GM21737 (cell line): ENCODE results near the gene UBQLN4.
"Not testable (repeated sequence)": the region's sequence is repeated elsewhere in the genome, so short reads cannot be mapped to it uniquely, and the experiment has no call there.

Experiments
- ATAC-seq: cut with Tn5 transposase; IDR thresholded peaks from one replicate; pipeline ENCODE4 v1.9.1; 2021; ENCODE audit warnings: mild to moderate bottlenecking, moderate library complexity; ENCODE audit not compliant: unreplicated experiment

The UBQLN4 gene

GRCh38 chr1:156081180-156081916, 27.8 kb upstream of the UBQLN4 start:
- no peak for ATAC-seq

GRCh38 chr1:156080863-156081179, 27.2 kb upstream of the UBQLN4 start:
- no peak for ATAC-seq

GRCh38 chr1:156080241-156080862, 26.8 kb upstream of the UBQLN4 start:
- no peak for ATAC-seq

- ATAC-seq: no peak
These were observed 26.2 kb upstream of the UBQLN4 start for GRCh38 chr1:156079762-156080161.

GRCh38 chr1:156078728-156079127, 25.1 kb upstream of the UBQLN4 start:
- no peak for ATAC-seq

GRCh38 chr1:156077430-156077760, 23.8 kb upstream of the UBQLN4 start:
- ATAC-seq: no peak

GRCh38 chr1:156076609-156077429, 23.2 kb upstream of the UBQLN4 start:
- ATAC-seq: no peak

GRCh38 chr1:156075775-156076204, 22.2 kb upstream of the UBQLN4 start:
- ATAC-seq: no peak

- no peak for ATAC-seq
These were observed 21.6 kb upstream of the UBQLN4 start for GRCh38 chr1:156075162-156075561.

GRCh38 chr1:156074661-156075060, 21.1 kb upstream of the UBQLN4 start:
- no peak for ATAC-seq

GRCh38 chr1:156073740-156074139, 20.1 kb upstream of the UBQLN4 start:
- ATAC-seq: no peak

GRCh38 chr1:156073110-156073687, 19.6 kb upstream of the UBQLN4 start:
- no peak for ATAC-seq

- no peak for ATAC-seq
These were observed 18.7 kb upstream of the UBQLN4 start for GRCh38 chr1:156072251-156072650.

GRCh38 chr1:156071332-156071816, 17.8 kb upstream of the UBQLN4 start:
- not testable (repeated sequence) for ATAC-seq

- no peak for ATAC-seq
These were observed 16.9 kb upstream of the UBQLN4 start for GRCh38 chr1:156070548-156070947.

GRCh38 chr1:156069490-156070455, 16.2 kb upstream of the UBQLN4 start:
- no peak for ATAC-seq

GRCh38 chr1:156067262-156067661, 13.7 kb upstream of the UBQLN4 start:
- no peak for ATAC-seq

- ATAC-seq: no peak
These were observed 12.3 kb upstream of the UBQLN4 start for GRCh38 chr1:156065871-156066270.

GRCh38 chr1:156065212-156065611, 11.6 kb upstream of the UBQLN4 start:
- ATAC-seq: no peak

- ATAC-seq: no peak
These were observed 11.0 kb upstream of the UBQLN4 start for GRCh38 chr1:156064615-156065014.

- no peak for ATAC-seq
These were observed 10.3 kb upstream of the UBQLN4 start for GRCh38 chr1:156063997-156064285.
